ENCODE measurements around the gene NFE2L1. TPM values are rescaled to one million over a fixed set of nuclear protein-coding genes. Genes with fewer than 3 reads are reported as not detected.

Gene NFE2L1
- total RNA-seq, 1 donor from 2014 or later, result 127 TPM

DNA sequence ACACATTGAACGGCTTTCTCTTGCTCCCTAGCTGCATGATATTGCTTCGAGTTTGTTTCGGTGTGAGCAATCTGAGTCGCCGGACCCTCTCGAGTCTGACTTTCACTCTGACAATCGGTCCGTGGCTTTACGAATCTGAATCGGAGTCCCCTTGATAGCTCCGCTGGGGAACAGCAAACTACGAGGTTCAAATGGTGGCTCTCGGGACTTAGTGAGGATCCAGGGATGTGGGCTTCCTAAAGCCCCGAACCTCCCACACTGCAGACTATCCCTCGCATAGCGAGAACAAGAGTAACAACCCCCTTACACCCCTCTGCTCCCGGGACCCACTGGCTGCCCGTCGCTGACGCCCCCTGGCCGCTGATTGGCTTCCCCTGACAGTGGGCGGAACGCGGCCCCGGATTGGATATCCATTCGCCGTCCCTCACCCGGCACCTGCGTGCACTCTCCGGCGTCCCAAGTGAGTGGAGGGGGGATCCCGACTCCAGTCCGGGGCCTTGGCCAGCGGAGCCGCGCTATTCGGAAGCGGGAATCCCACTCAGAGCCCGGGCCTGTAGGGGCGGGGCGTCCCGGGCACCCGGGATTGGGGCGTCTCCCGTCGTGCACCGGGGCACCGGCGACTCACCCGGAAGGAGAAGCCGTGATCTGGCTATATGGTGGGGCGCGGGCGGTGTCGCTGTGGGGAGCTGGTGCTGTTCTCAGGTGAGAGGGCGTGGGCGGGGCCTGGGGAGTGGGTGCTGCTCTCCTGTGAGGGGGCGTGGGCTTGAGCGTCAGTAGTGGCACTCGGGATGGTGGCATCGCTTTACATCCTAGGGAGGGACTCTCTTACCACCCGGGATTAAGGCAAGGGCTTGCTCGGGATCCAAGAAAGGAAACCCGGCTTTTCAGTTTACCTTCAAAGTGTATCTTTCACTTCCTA lies 59.2 kb downstream of the NFE2L1 start, which contains the start of gene SNX11:
TSS of gene SNX11 (plus strand) at position 630 of the 919 bp plus-strand sequence. CDS start 4,278 bp downstream, outside the sequence.
- ChIA-PET CTCF (interaction anchor here (0.9 to 3.8 kb wide), 7 partner anchors 8 to 82 kb away, joined by 3 to 20 read pairs (median 4); no protein-coding TSS in a partner anchor), POLR2A (interaction anchor here (0.5 to 3.3 kb wide), 19 partner anchors 9 to 1085 kb away, joined by 3 to 36 read pairs (median 4); partner anchors contain the start of genes CDK5RAP3, KPNB1, NFE2L1 and PNPO)
- Mint-ChIP-seq H3K27ac (peak within 1 kb of the TSS; percentile 97), H3K27me3 (no peaks in the 10 kb centered on the region), H3K4me1 (peaks cover 69% of the 10 kb centered on the region), H3K36me3 (ENCODE audit: low read depth) (peaks cover 25% of the 10 kb centered on the region), H3K4me3 (peak within 1 kb of the TSS; percentile 99), H3K9me3 (peaks cover 4% of the 10 kb centered on the region)
- DNase-seq (peak; percentile 89), ATAC-seq (ENCODE audit: low read depth) (peak; percentile 71)
- no peak for TF ChIP-seq CTCF (IDR thresholded peaks at IDR 0.05)
- intact Hi-C loops (cut with micrococcal nuclease), result loop anchor here (5.0 to 10.0 kb wide), 2 partner anchors 463 to 1915 kb away; partner anchors contain the start of genes KANSL1 and KPNB1

- intact Hi-C loops (cut with micrococcal nuclease), result loop anchor here (1.0 kb wide), 3 partner anchors 9 to 62 kb away; partner anchors contain the start of genes CBX1 and NFE2L1
- no peaks in the 10 kb centered on the region for H3K9me3 Mint-ChIP-seq
- H3K4me1 Mint-ChIP-seq, result peaks cover 74% of the 10 kb centered on the region
- CTCF ChIA-PET, result interaction anchor here (1.6 to 3.5 kb wide), 5 partner anchors 9 to 30 kb away, joined by 6 to 31 read pairs (median 13); no protein-coding TSS in a partner anchor
- POLR2A ChIA-PET, result interaction anchor here (0.6 to 3.5 kb wide), 9 partner anchors 9 to 215 kb away, joined by 3 to 83 read pairs (median 4); partner anchors contain the start of genes CBX1, NFE2L1, PNPO and SP2
- TF ChIP-seq CTCF (IDR thresholded peaks at IDR 0.05), result no peak
- H3K36me3 Mint-ChIP-seq (ENCODE audit: low read depth), result peaks cover 46% of the 10 kb centered on the region
- peak overlapping the region; percentile 99 for H3K27ac Mint-ChIP-seq
- ATAC-seq (ENCODE audit: low read depth), result no peak
- H3K4me3 Mint-ChIP-seq, result peak overlapping the region; percentile 99
- DNase-seq, result no peak
- H3K27me3 Mint-ChIP-seq, result no peaks in the 10 kb centered on the region
Observed at GRCh38 chr17:48110761-48111160, 62.6 kb downstream of the NFE2L1 start.

Other genes with a start within 250 kb of the NFE2L1 start
- 28.8 and 34.4 TPM in 2 replicates for gene OSBPL7, start 226.6 kb upstream of the NFE2L1 start, total RNA-seq
- gene MRPL10, start 216.8 kb upstream of the NFE2L1 start, total RNA-seq, result 36.4 and 37.4 TPM in 2 replicates
- 1.5 and 1.9 TPM in 2 replicates for gene LRRC46, start 216.7 kb upstream of the NFE2L1 start, total RNA-seq
- gene SCRN2, start 207.1 kb upstream of the NFE2L1 start, total RNA-seq, result 32.1 and 36.3 TPM in 2 replicates
- gene SP6, start 197.2 kb upstream of the NFE2L1 start, total RNA-seq, result 0.09 TPM in 1 of 2 replicates, not detected in the other
- 26.5 and 28.5 TPM in 2 replicates for gene SP2, start 152.1 kb upstream of the NFE2L1 start, total RNA-seq
- gene PNPO, start 106.8 kb upstream of the NFE2L1 start, total RNA-seq, result 25.1 and 26.5 TPM in 2 replicates
- gene PRR15L, start 90.5 kb upstream of the NFE2L1 start, total RNA-seq, result not detected in 2 replicates
- gene CDK5RAP3, start 77.2 kb upstream of the NFE2L1 start, total RNA-seq, result 275 and 286 TPM in 2 replicates
- 3.3 and 4.1 TPM in 2 replicates for gene COPZ2, start 10.6 kb upstream of the NFE2L1 start, total RNA-seq
- gene CBX1, start 53.1 kb downstream of the NFE2L1 start, total RNA-seq, result 46.0 and 49.5 TPM in 2 replicates
- 129 and 145 TPM in 2 replicates for gene SNX11, start 59.4 kb downstream of the NFE2L1 start, total RNA-seq

All from activated B cell treated with CpG ODN at 0.5 μM for 24 hours (primary cell).